ENCODE results near the gene ASIC2.

ASIC2 gene

DNA sequence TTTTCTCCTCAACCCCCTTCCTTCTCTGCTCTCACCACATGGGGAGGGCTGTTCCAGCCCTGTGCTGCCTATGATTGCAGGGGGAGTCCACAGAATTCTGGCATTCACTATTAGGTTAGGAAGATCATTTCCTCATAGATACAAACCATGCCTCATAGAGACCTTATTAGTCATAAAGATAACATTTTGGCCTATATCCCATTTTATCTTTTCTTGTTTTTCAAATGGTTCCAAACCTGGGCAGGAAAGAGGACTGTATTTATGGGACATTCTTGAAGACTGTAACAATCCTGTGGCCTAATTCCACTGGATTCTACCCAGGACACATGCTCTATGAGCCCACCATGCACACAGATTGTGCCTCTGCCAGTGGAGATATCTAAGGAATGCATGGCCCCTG lies 51.7 kb downstream of the ASIC2 start:
- no peak overlapping the region for H3K4me3 ChIP-seq (ENCODE audit: low read length)
- no peak overlapping the region for H3K9ac ChIP-seq (ENCODE audit: low read depth, low read length)
- H3K9me3 ChIP-seq (ENCODE audit: insufficient read depth, low read depth, low read length), result no peaks in the 10 kb centered on the region
- no peaks in the 10 kb centered on the region for H3K27me3 ChIP-seq (ENCODE audit: insufficient read depth, low read length)
- H3K27ac ChIP-seq (ENCODE audit: low read depth, low read length), result no peak overlapping the region
- no peaks in the 10 kb centered on the region for H3K4me1 ChIP-seq (ENCODE audit: insufficient read depth, low read length)
- H3K36me3 ChIP-seq (ENCODE audit: insufficient read depth, low read length), result no peaks in the 10 kb centered on the region

DNA sequence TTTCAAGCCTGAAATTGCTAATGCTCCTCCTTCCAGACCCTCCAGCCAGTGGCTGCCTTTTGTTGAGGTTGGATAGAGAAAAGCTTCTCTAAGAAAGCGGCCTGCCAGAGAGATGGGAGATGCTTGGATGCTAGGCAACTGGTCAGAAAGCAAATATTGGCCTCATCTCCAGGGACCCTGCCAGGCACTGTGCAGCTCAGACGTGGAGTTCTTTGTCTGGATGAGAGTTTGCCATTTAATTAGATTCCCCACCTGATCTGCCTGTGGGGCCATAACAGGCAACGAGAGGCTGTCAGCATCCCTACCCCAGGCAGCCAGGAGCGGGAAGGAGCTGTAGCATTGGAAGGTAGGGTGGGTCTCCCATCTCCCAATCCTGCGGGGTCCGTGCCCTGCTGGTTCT lies 52.7 kb downstream of the ASIC2 start:
- Histone ChIP-seq H3K9ac (ENCODE audit: low read depth, low read length) (no peak overlapping the region), H3K4me3 (ENCODE audit: low read length) (no peak overlapping the region), H3K4me1 (ENCODE audit: insufficient read depth, low read length) (no peaks in the 10 kb centered on the region), H3K27me3 (ENCODE audit: insufficient read depth, low read length) (no peaks in the 10 kb centered on the region), H3K9me3 (ENCODE audit: insufficient read depth, low read depth, low read length) (no peaks in the 10 kb centered on the region), H3K36me3 (ENCODE audit: insufficient read depth, low read length) (no peaks in the 10 kb centered on the region), H3K27ac (ENCODE audit: low read depth, low read length) (no peak overlapping the region)
- 92% methylated on average over 6 of the region's 6 CpGs for WGBS

DNA sequence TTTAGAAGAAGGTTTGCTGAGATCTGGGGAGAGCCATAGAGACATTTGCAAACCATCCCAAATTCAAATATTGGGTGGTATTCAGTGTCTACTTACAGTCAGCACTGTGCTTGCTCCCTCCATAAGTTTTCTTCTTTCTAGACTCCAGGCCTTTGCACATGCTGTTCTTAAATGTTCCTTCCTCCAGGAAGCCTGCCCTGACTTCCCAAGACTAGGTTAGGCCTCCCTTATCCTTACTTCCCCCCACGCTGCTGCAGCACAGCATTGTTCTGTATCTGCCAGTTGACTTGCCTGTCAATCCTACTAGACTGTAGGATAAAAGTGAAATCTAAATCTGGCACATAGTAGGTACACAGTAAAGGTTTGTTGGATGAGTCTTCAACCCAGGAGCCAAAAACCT lies 53.4 kb downstream of the ASIC2 start:
- Histone ChIP-seq H3K36me3 (ENCODE audit: insufficient read depth, low read length) (no peaks in the 10 kb centered on the region), H3K9me3 (ENCODE audit: insufficient read depth, low read depth, low read length) (no peaks in the 10 kb centered on the region), H3K4me1 (ENCODE audit: insufficient read depth, low read length) (no peaks in the 10 kb centered on the region), H3K27ac (ENCODE audit: low read depth, low read length) (no peak overlapping the region), H3K4me3 (ENCODE audit: low read length) (no peak overlapping the region), H3K9ac (ENCODE audit: low read depth, low read length) (no peak overlapping the region), H3K27me3 (ENCODE audit: insufficient read depth, low read length) (no peaks in the 10 kb centered on the region)
- WGBS, result 81% methylated on average over 1 of the region's 1 CpG

DNA sequence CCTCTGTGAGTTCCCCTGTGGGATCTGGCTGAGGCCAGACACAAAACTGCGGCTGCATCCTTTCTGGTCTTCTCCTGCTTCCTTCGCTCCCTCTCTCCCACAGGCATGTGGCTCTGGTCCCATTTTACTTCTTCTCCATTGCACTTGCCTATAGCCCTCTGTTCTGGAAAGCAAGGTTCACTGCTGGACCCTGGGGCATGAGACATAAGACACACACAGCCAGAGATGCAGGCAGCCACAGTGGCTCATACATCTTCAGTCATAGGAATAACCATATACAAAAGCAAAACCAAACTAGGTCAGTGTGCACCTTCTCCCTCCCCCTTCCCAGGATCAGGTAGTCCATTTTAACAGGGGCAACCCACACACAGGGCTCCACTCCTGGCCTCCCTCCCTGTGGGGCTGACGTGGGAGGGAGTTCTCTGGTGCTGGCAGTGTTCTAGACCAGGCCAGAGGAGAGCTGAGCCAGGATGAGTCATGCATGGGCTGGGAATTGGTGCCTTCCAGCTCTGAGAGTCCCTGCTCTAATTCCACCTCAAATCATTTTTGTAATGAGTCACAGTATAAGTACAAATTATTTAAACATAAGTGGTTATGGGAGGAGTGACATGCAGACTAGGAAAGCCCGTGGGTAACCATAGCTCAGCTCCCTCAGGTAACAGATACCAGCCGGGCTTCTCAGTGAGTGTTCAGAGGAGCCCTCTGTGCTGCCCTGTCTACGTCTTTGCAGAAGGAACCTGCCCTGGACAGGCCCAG lies 58.0 kb downstream of the ASIC2 start:
- 91% methylated on average over 6 of the region's 6 CpGs for WGBS
- Histone ChIP-seq H3K27ac (ENCODE audit: low read depth, low read length) (no peak overlapping the region), H3K36me3 (ENCODE audit: insufficient read depth, low read length) (no peaks in the 10 kb centered on the region)

GRCh38 chr17:33234233-33234632 lies 58.9 kb downstream of the ASIC2 start:
- Histone ChIP-seq H3K4me1 (ENCODE audit: insufficient read depth, low read length) (peaks cover 3% of the 10 kb centered on the region; the same call in 1 of the 2 replicates), H3K27ac (ENCODE audit: low read depth, low read length) (no peak overlapping the region), H3K27me3 (ENCODE audit: insufficient read depth, low read length) (no peaks in the 10 kb centered on the region), H3K9me3 (ENCODE audit: insufficient read depth, low read depth, low read length) (no peaks in the 10 kb centered on the region), H3K36me3 (ENCODE audit: insufficient read depth, low read length) (no peaks in the 10 kb centered on the region), H3K4me3 (ENCODE audit: low read length) (no peak overlapping the region), H3K9ac (ENCODE audit: low read depth, low read length) (no peak overlapping the region)
- WGBS, result 97% methylated on average over 4 of the region's 4 CpGs

More for the DNA sequence above, 58.0 kb downstream of the ASIC2 start:
- Histone ChIP-seq H3K9me3 (ENCODE audit: insufficient read depth, low read depth, low read length) (no peaks in the 10 kb centered on the region), H3K4me1 (ENCODE audit: insufficient read depth, low read length) (peaks cover 3% of the 10 kb centered on the region; the same call in 1 of the 2 replicates), H3K4me3 (ENCODE audit: low read length) (no peak overlapping the region), H3K27me3 (ENCODE audit: insufficient read depth, low read length) (no peaks in the 10 kb centered on the region), H3K9ac (ENCODE audit: low read depth, low read length) (no peak overlapping the region)

DNA sequence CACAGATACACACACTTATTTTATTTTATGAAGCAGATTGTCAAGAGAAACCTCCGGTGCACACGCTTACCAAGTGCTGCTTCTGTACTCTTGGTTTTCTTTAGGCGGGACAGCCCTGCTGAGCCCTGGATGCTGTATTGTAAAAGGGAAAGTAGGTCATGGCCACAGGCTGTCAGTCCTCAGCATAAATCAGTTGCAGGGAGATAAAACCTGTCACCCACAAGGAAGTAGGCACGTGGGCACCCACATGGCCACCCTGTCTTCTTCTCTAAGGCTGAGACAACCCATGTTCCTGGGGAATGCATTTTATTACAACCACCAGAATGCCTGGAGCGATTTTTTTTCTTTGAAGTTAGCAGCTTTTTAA lies 59.3 kb downstream of the ASIC2 start:
- Histone ChIP-seq H3K9me3 (ENCODE audit: insufficient read depth, low read depth, low read length) (no peaks in the 10 kb centered on the region), H3K27me3 (ENCODE audit: insufficient read depth, low read length) (no peaks in the 10 kb centered on the region), H3K9ac (ENCODE audit: low read depth, low read length) (no peak overlapping the region), H3K4me1 (ENCODE audit: insufficient read depth, low read length) (peaks cover 3% of the 10 kb centered on the region; the same call in 1 of the 2 replicates), H3K36me3 (ENCODE audit: insufficient read depth, low read length) (no peaks in the 10 kb centered on the region), H3K27ac (ENCODE audit: low read depth, low read length) (no peak overlapping the region), H3K4me3 (ENCODE audit: low read length) (no peak overlapping the region)
- WGBS, result 86% methylated on average over 4 of the region's 5 CpGs

DNA sequence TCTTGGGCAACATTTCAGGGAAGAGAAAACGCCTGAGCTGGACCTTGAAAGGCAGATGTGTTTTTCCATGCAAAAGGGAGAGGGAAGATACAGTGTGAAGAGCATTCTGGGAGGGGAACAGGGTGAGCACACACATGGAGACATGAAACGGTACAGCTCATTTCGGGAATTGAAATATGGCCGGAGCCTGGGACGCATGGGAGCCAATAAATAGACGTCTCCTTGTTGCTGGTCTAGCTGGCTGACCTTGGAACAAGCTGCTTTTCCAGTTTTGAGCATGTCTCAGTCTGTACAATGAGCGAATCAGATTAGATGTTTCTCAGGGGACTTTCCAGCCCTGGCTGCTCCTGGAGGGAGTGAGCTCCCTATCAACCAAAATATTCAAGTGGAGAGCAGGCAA lies 63.6 kb downstream of the ASIC2 start:
- H3K4me1 ChIP-seq (ENCODE audit: insufficient read depth, low read length), result peaks cover 3% of the 10 kb centered on the region; the same call in 1 of the 2 replicates
- no peak overlapping the region for H3K27ac ChIP-seq (ENCODE audit: low read depth, low read length)
- no peaks in the 10 kb centered on the region for H3K27me3 ChIP-seq (ENCODE audit: insufficient read depth, low read length)
- 85% methylated on average over 7 of the region's 7 CpGs for WGBS
- H3K9me3 ChIP-seq (ENCODE audit: insufficient read depth, low read depth, low read length), result no peaks in the 10 kb centered on the region
- H3K4me3 ChIP-seq (ENCODE audit: low read length), result no peak overlapping the region
- H3K36me3 ChIP-seq (ENCODE audit: insufficient read depth, low read length), result no peaks in the 10 kb centered on the region
- no peak overlapping the region for H3K9ac ChIP-seq (ENCODE audit: low read depth, low read length)

- WGBS, result 95% methylated on average over 5 of the region's 5 CpGs
- no peak overlapping the region for H3K9ac ChIP-seq (ENCODE audit: low read depth, low read length)
- no peak overlapping the region for H3K27ac ChIP-seq (ENCODE audit: low read depth, low read length)
- no peaks in the 10 kb centered on the region for H3K36me3 ChIP-seq (ENCODE audit: insufficient read depth, low read length)
- H3K27me3 ChIP-seq (ENCODE audit: insufficient read depth, low read length), result no peaks in the 10 kb centered on the region
- H3K9me3 ChIP-seq (ENCODE audit: insufficient read depth, low read depth, low read length), result no peaks in the 10 kb centered on the region
- H3K4me3 ChIP-seq (ENCODE audit: low read length), result no peak overlapping the region
- H3K4me1 ChIP-seq (ENCODE audit: insufficient read depth, low read length), result peaks cover 3% of the 10 kb centered on the region; the same call in 1 of the 2 replicates
Measured at GRCh38 chr17:33229028-33229427, 64.1 kb downstream of the ASIC2 start.

- Histone ChIP-seq H3K9me3 (ENCODE audit: insufficient read depth, low read depth, low read length) (no peaks in the 10 kb centered on the region), H3K36me3 (ENCODE audit: insufficient read depth, low read length) (no peaks in the 10 kb centered on the region), H3K27ac (ENCODE audit: low read depth, low read length) (no peak overlapping the region), H3K9ac (ENCODE audit: low read depth, low read length) (no peak overlapping the region), H3K27me3 (ENCODE audit: insufficient read depth, low read length) (no peaks in the 10 kb centered on the region), H3K4me1 (ENCODE audit: insufficient read depth, low read length) (peaks cover 3% of the 10 kb centered on the region; the same call in 1 of the 2 replicates), H3K4me3 (ENCODE audit: low read length) (no peak overlapping the region)
- 94% methylated on average over 5 of the region's 5 CpGs for WGBS
Measured at GRCh38 chr17:33228548-33228947, 64.5 kb downstream of the ASIC2 start.

- Histone ChIP-seq H3K27ac (ENCODE audit: low read depth, low read length) (no peak overlapping the region), H3K27me3 (ENCODE audit: insufficient read depth, low read length) (no peaks in the 10 kb centered on the region), H3K4me3 (ENCODE audit: low read length) (no peak overlapping the region), H3K9me3 (ENCODE audit: insufficient read depth, low read depth, low read length) (no peaks in the 10 kb centered on the region), H3K36me3 (ENCODE audit: insufficient read depth, low read length) (no peaks in the 10 kb centered on the region), H3K9ac (ENCODE audit: low read depth, low read length) (no peak overlapping the region), H3K4me1 (ENCODE audit: insufficient read depth, low read length) (no peaks in the 10 kb centered on the region)
- 88% methylated on average over 3 of the region's 3 CpGs for WGBS
Measured at GRCh38 chr17:33227911-33228310, 65.2 kb downstream of the ASIC2 start.

DNA sequence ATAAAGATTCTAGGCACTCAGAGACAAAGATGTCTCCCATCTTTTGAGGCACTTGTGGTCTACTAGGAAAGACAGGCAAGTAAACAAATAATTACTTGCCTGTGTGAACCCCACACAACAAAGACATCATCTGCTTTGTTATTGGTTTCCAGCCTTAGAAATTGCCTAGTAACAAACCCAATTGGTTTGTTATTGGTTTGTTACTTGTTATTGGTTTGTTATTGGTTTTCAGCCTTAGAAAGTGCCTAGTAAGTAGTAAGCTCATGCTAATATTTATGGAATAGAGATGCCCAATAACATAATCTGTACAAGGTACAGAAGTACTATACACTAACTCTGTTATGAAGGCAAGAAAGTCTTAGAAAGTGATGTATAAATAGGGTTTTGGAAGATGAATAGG lies 67.1 kb downstream of the ASIC2 start:
- Histone ChIP-seq H3K27me3 (ENCODE audit: insufficient read depth, low read length) (no peaks in the 10 kb centered on the region), H3K4me1 (ENCODE audit: insufficient read depth, low read length) (no peaks in the 10 kb centered on the region), H3K9me3 (ENCODE audit: insufficient read depth, low read depth, low read length) (no peaks in the 10 kb centered on the region), H3K9ac (ENCODE audit: low read depth, low read length) (no peak overlapping the region), H3K36me3 (ENCODE audit: insufficient read depth, low read length) (no peaks in the 10 kb centered on the region), H3K27ac (ENCODE audit: low read depth, low read length) (no peak overlapping the region), H3K4me3 (ENCODE audit: low read length) (no peak overlapping the region)

- WGBS, result 88% methylated on average over 1 of the region's 1 CpG
- Histone ChIP-seq H3K4me3 (ENCODE audit: low read length) (no peak overlapping the region), H3K9me3 (ENCODE audit: insufficient read depth, low read depth, low read length) (no peaks in the 10 kb centered on the region), H3K4me1 (ENCODE audit: insufficient read depth, low read length) (no peaks in the 10 kb centered on the region), H3K36me3 (ENCODE audit: insufficient read depth, low read length) (no peaks in the 10 kb centered on the region), H3K9ac (ENCODE audit: low read depth, low read length) (no peak overlapping the region), H3K27me3 (ENCODE audit: insufficient read depth, low read length) (no peaks in the 10 kb centered on the region), H3K27ac (ENCODE audit: low read depth, low read length) (no peak overlapping the region)
Measured at GRCh38 chr17:33225509-33225908, 67.6 kb downstream of the ASIC2 start.

Data from HUES64 (cell line).